Mesendoderm (in vitro differentiated cells): ENCODE measurements around the gene ASIC1.

Source experiments
- DNase-seq: peaks from one replicate; pipeline ENCODE4 v3.0.0; 2013
- H2AK5ac ChIP-seq: 2 replicates; pipeline ENCODE4 v1.6.1; 2013; ENCODE audit warnings: low read length, inconsistent platforms
- H2BK120ac ChIP-seq: 2 replicates; pipeline ENCODE4 v1.6.1; 2013; ENCODE audit warnings: low read depth, mild to moderate bottlenecking, low read length, moderate library complexity, mixed read lengths
- H2BK15ac ChIP-seq: replicated peaks from 2 replicates; pipeline ENCODE4 v1.6.1; 2013; ENCODE audit warnings: low read depth, mild to moderate bottlenecking, moderate library complexity
- H2BK5ac ChIP-seq: 2 replicates; pipeline ENCODE4 v1.6.1; 2013; ENCODE audit warnings: low read length, inconsistent platforms
- H3K18ac ChIP-seq: 2 replicates; pipeline ENCODE4 v1.6.1; 2013; ENCODE audit warnings: mild to moderate bottlenecking, low read length, mixed read lengths
- H3K23ac ChIP-seq: one replicate; pipeline ENCODE4 v1.6.1; 2013; ENCODE audit warnings: low read length
- H3K27ac ChIP-seq: 2 replicates; pipeline ENCODE4 v1.5.1; 2013; ENCODE audit warnings: low read depth, mild to moderate bottlenecking, inconsistent platforms, low read length, moderate library complexity
- H3K27me3 ChIP-seq: 2 replicates; pipeline ENCODE4 v1.6.1; 2013; ENCODE audit warnings: low read length, control low read depth, mild to moderate bottlenecking, inconsistent platforms; ENCODE audit not compliant: insufficient read depth, poor library complexity
- H3K36me3 ChIP-seq: 2 replicates; pipeline ENCODE4 v1.6.1; 2013; ENCODE audit warnings: low read length, inconsistent platforms; ENCODE audit not compliant: control insufficient read depth, insufficient read depth
- H3K4ac ChIP-seq: one replicate; pipeline ENCODE4 v1.6.1; 2013; ENCODE audit warnings: low read depth, mild to moderate bottlenecking, low read length, moderate library complexity
- H3K4me1 ChIP-seq: 2 replicates; pipeline ENCODE4 v1.6.1; 2013; ENCODE audit warnings: low read depth, low read length, inconsistent platforms; ENCODE audit not compliant: control insufficient read depth
- H3K4me2 ChIP-seq: 2 replicates; pipeline ENCODE4 v1.6.1; 2013; ENCODE audit warnings: low read length
- H3K4me3 ChIP-seq: 2 replicates; pipeline ENCODE4 v1.5.1; 2013; ENCODE audit warnings: mild to moderate bottlenecking, low read length
- H3K56ac ChIP-seq: one replicate; pipeline ENCODE4 v1.6.1; 2013; ENCODE audit warnings: low read length
- H3K79me1 ChIP-seq: 2 replicates; pipeline ENCODE4 v1.6.1; 2013; ENCODE audit warnings: low read length, inconsistent platforms
- H3K79me2 ChIP-seq: 2 replicates; pipeline ENCODE4 v1.6.1; 2013; ENCODE audit warnings: mild to moderate bottlenecking, low read length; ENCODE audit not compliant: control insufficient read depth, insufficient read depth
- H3K9ac ChIP-seq: 2 replicates; pipeline ENCODE4 v1.6.1; 2013; ENCODE audit warnings: low read length, inconsistent platforms
- H4K5ac ChIP-seq: one replicate; pipeline ENCODE4 v1.6.1; 2013; ENCODE audit warnings: low read length
- H4K8ac ChIP-seq: one replicate; pipeline ENCODE4 v1.6.1; 2013; ENCODE audit warnings: low read depth, mild to moderate bottlenecking, control low read depth, low read length, moderate library complexity
- WGBS: extraction: QIAGEN DNeasy Blood & Tissue Kit; methylation state at CpG from one replicate; pipeline ENCODE4 v1.1.7; 2013; ENCODE audit warnings: low lambda C conversion rate, missing lambda C conversion rate; ENCODE audit not compliant: insufficient coverage; ENCODE audit errors: extremely low coverage; 5-methylcytosine and 5-hydroxymethylcytosine counted together

ASIC1 gene

DNA sequence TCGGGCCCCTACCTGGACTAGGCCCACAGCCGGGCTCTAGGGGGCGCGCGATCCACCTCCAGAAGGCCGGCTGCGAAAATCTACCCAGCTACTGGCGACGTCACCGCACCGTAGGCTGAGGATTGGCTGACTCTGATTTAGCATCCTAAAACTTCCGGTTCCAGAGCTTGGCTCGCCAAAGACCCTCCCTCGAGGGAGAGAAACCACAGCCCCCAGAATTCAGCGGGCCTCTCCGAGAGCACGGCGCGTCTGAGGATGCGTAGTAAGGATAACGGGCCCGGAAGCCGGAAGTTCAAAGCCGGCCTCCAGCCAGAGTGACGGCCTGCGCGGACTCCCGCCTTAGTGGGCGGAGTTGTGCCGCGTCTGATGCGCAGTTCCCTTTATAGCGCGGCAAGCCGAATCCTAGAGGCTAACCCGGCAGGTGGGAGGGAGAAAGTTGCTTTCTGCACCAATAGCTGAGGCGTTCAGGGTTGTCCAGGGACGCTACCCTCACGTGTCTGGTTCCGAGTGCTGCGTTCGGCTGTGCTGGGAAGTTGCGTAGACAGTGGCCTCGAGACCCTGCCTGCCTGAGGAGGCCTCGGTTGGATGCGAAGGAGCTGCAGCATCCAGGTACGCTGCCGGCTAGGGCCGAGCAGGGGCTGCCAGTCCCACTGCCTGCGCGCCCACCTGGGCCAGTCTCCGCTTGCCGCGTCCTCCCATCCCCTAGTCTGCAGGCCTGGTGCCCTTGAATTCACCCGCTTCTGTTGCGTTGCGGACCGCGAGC is 54.5 kb downstream of the ASIC1 start, which contains the start of gene COX14:
Gene COX14, plus strand, starts transcription at position 544 of the 763 bp plus-strand sequence. CDS start 7,808 bp downstream, outside the sequence.
- Histone ChIP-seq H3K18ac (no peak within 1 kb of the TSS), H2BK120ac (no peak within 1 kb of the TSS), H3K36me3 (no peaks in the 10 kb centered on the region), H3K4me1 (peaks cover 8% of the 10 kb centered on the region), H2AK5ac (no peak within 1 kb of the TSS), H3K27me3 (no peaks in the 10 kb centered on the region), H3K4me3 (peak within 1 kb of the TSS; percentile 66), H3K79me1 (peaks cover 2% of the 10 kb centered on the region), H2BK15ac (no peak within 1 kb of the TSS), H4K8ac (no peak within 1 kb of the TSS), H3K27ac (peak within 1 kb of the TSS; percentile 25), H3K23ac (no peak within 1 kb of the TSS), H2BK5ac (no peak within 1 kb of the TSS), H3K4ac (no peak within 1 kb of the TSS), H3K9ac (peak within 1 kb of the TSS; percentile 92), H3K4me2 (peak within 1 kb of the TSS; percentile 93), H3K79me2 (peaks cover 5% of the 10 kb centered on the region), H3K56ac (peak within 1 kb of the TSS; percentile 95), H4K5ac (no peak within 1 kb of the TSS)
- no CpG with 5 or more reads among the region's 59 CpGs for WGBS
- DNase-seq = peak; percentile 100

DNA sequence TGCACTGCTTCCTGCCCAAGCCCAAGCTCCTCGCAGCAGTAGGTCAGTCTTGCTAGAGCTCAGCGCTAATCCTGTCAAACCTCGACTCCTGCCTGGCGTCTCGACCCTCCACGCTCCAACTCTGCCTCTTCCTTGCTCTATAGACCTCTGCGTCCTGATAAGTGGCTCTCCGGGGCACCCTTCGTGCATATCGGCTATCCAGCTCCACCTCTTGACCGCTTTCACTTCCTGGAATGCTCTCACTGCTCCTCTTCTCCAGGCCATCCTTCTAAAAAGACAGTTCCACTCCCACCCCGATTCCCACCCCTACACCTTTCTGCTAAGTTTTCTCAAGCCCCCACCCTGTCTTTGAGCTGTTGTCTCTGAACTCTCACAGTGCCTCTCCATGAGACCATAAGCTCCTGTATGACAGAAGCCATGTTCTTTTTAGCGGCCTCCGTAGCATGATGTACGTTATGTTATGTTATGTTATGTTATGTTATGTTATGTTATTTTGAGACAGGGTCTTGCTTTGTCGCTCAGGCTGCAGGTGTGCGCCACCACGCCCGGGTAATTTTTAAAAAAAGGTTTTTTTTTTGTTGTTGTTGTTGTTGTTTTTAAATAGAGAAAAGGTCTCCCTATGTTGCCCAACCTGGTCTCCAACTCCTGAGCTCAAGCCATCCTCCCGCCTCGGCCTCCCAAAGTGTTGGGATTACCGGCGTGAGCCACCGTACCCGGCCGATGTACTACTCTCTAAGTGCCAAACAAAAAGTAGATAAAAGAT is 55.2 kb downstream of the ASIC1 start:
- Histone ChIP-seq H3K79me2 (peaks cover 5% of the 10 kb centered on the region), H3K23ac (no peak overlapping the region), H3K4me2 (peak overlapping the region; percentile 81), H4K8ac (no peak overlapping the region), H2AK5ac (no peak overlapping the region), H3K56ac (peak overlapping the region; percentile 95), H3K4me3 (peak overlapping the region; percentile 66), H3K36me3 (no peaks in the 10 kb centered on the region), H3K4ac (no peak overlapping the region), H3K9ac (peak overlapping the region; percentile 92), H3K27me3 (no peaks in the 10 kb centered on the region), H4K5ac (no peak overlapping the region), H3K4me1 (peaks cover 8% of the 10 kb centered on the region), H3K27ac (peak overlapping the region; percentile 4), H2BK5ac (no peak overlapping the region), H2BK15ac (no peak overlapping the region), H2BK120ac (no peak overlapping the region), H3K79me1 (peaks cover 2% of the 10 kb centered on the region), H3K18ac (no peak overlapping the region)
- DNase-seq = peak; percentile 86
- no CpG with 5 or more reads among the region's 26 CpGs for WGBS

DNA sequence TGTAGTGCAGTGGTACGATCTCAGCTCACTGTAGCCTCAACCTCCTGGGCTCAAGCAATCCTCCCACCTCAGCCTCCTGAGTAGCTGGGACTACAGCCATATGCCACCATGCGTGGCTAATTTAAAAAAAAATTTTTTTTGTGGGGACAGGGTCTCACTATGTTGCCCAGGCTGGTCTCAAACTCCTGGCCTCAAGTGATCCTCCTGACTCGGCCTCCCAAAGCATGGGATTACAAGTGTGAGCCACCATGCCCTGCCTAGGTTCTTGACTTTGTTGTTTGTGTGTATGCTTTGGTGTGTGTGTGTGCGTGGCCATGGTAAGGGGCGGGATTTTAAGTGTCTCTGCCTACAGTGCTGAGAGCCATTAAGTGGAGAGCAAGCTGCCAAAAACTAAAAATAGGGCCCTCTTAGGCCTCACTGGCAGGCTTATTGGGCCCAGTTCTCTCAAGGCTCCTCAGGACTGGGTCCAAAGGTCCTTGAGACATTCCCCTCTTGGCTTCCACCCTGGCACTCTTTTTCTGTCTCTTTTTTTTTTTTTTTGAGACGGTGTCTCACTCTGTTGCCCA is 59.7 kb downstream of the ASIC1 start:
- Histone ChIP-seq H3K79me2 (peaks cover 5% of the 10 kb centered on the region), H3K4me2 (no peak overlapping the region), H3K23ac (no peak overlapping the region), H3K27ac (no peak overlapping the region), H2BK120ac (no peak overlapping the region), H2BK15ac (no peak overlapping the region), H3K56ac (no peak overlapping the region), H3K27me3 (no peaks in the 10 kb centered on the region), H3K79me1 (peaks cover 2% of the 10 kb centered on the region), H3K9ac (no peak overlapping the region), H2BK5ac (no peak overlapping the region), H3K36me3 (no peaks in the 10 kb centered on the region), H3K4me3 (no peak overlapping the region), H4K5ac (no peak overlapping the region), H3K4me1 (no peaks in the 10 kb centered on the region), H3K18ac (no peak overlapping the region), H3K4ac (no peak overlapping the region), H2AK5ac (no peak overlapping the region), H4K8ac (no peak overlapping the region)
- WGBS = no CpG with 5 or more reads among the region's 6 CpGs
- no peak for DNase-seq

DNA sequence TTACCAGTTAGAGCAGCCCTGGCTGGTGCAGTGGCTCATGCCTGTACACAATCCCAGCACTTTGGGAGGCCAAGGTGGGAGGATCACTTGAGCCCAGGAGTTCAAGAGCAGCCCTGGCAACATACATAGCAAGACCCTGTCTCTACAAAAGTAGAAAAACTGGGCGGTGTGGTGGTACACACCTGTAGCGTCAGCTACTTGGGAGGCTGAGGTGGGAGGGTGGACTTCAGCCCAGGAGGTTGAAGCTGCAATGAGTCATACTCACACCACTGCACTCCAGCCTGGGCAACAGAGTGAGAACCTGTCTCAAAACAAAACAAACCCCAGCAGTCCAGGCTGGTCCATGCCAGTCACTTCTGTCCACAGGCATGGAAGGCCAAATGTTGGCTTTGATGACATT is 62.0 kb downstream of the ASIC1 start:
- no peak overlapping the region for H2BK15ac ChIP-seq
- no peak overlapping the region for H3K4me3 ChIP-seq
- H3K27me3 ChIP-seq = no peaks in the 10 kb centered on the region
- no peak overlapping the region for H2BK120ac ChIP-seq
- no peaks in the 10 kb centered on the region for H3K36me3 ChIP-seq
- WGBS = no CpG with 5 or more reads among the region's 2 CpGs
- no peak overlapping the region for H3K4ac ChIP-seq
- no peak overlapping the region for H3K56ac ChIP-seq
- H3K79me1 ChIP-seq = no peaks in the 10 kb centered on the region
- no peak overlapping the region for H3K27ac ChIP-seq
- no peak overlapping the region for H2BK5ac ChIP-seq
- no peak overlapping the region for H2AK5ac ChIP-seq
- H3K4me2 ChIP-seq = no peak overlapping the region
- no peak overlapping the region for H3K18ac ChIP-seq
- no peaks in the 10 kb centered on the region for H3K4me1 ChIP-seq
- no peak overlapping the region for H3K9ac ChIP-seq
- no peak for DNase-seq
- H3K79me2 ChIP-seq = no peaks in the 10 kb centered on the region
- H4K8ac ChIP-seq = no peak overlapping the region
- no peak overlapping the region for H4K5ac ChIP-seq
- no peak overlapping the region for H3K23ac ChIP-seq

DNA sequence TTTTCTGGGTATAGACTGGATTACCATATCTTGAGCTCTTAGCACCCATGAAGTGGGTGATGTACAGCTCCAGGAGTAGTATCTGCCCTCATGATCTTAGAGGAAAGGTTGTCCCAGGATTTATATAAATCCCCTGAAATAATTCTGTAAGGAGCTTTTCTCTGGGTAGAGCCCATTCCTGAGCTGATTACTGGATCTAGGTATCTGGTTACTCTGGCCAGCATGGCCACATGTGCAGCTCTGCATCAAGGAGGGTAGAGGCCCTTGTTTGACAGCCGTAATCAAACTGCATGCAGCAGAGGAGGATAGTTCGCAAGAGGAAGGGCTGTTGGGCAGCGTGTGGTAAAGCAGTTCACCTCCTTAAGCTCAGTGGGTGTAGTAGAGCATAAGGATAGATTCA is 63.1 kb downstream of the ASIC1 start:
- Histone ChIP-seq H3K79me2 (no peaks in the 10 kb centered on the region), H3K9ac (no peak overlapping the region), H2BK15ac (no peak overlapping the region), H3K56ac (no peak overlapping the region), H2BK120ac (no peak overlapping the region), H3K4ac (no peak overlapping the region), H2AK5ac (no peak overlapping the region), H3K27ac (no peak overlapping the region), H3K23ac (no peak overlapping the region), H3K27me3 (no peaks in the 10 kb centered on the region), H3K4me3 (no peak overlapping the region), H4K8ac (no peak overlapping the region), H3K79me1 (no peaks in the 10 kb centered on the region), H3K18ac (no peak overlapping the region), H3K36me3 (no peaks in the 10 kb centered on the region), H3K4me2 (no peak overlapping the region), H4K5ac (no peak overlapping the region), H2BK5ac (no peak overlapping the region), H3K4me1 (no peaks in the 10 kb centered on the region)
- WGBS = no CpG with 5 or more reads among the region's 3 CpGs
- DNase-seq = no peak
